Testis (tissue), 3 donors: ENCODE data around the gene CDKN2AIP. TPM values are rescaled to one million over a fixed set of nuclear protein-coding genes. Genes with fewer than 3 reads are reported as not detected.
A peak's percentile ranks its signal among the peaks of the same experiment; 100 is the strongest.

ENCODE experiments used
- DNase-seq: peaks from one replicate; pipeline ENCODE4 v3.0.0-alpha.2; 2019
- H3K27ac ChIP-seq, 2 donors: fragments of 200-600 bp; sonication (generic); one replicate each; pipeline ENCODE4 v1.5.1; 2019
- H3K27me3 ChIP-seq: fragments of 200-600 bp; sonication (generic); one replicate; pipeline ENCODE4 v1.5.1; 2019
- H3K36me3 ChIP-seq: fragments of 200-600 bp; sonication (generic); one replicate; pipeline ENCODE4 v1.5.1; 2017; ENCODE audit warnings: low read depth; ENCODE audit errors: missing control alignments
- H3K4me1 ChIP-seq: fragments of 200-600 bp; sonication (generic); one replicate; pipeline ENCODE4 v1.5.1; 2019
- H3K4me3 ChIP-seq, 2 donors: fragments of 200-600 bp; sonication (generic); one replicate each; pipeline ENCODE4 v1.5.1; 2017 to 2019
- H3K9me3 ChIP-seq: fragments of 200-600 bp; sonication (generic); one replicate; pipeline ENCODE4 v1.5.1; 2017
- POLR2A ChIP-seq: fragments of 450-650 bp; IDR thresholded peaks from one replicate; pipeline ENCODE4 v1.6.1; 2017; ENCODE audit warnings: antibody characterized with exemption, mild to moderate bottlenecking, moderate library complexity
- WGBS, 2 donors: methylation state at CpG; one replicate each; pipeline ENCODE4 v1.1.5; 2018; 5-methylcytosine and 5-hydroxymethylcytosine counted together
- intact Hi-C: fragments of 100-400 bp; cut with DNase I; formaldehyde crosslinking; loops from one replicate; pipeline ENCODE4 v1.15.1; 2023; ENCODE audit warnings: low total_unique reads
- polyA plus RNA-seq: library from polyadenylated mRNA; stranded (reverse); fragments of 350-450 nt; fragmentation: Illumina TruSeq; extraction: RNeasy Lipid Tissue Mini Kit (QIAGEN cat#74804); gene quantifications from one replicate; pipeline ENCODE4 v1.2.3, GENCODE V29; 2014; ENCODE audit warnings: low read depth, low replicate concordance; ENCODE audit not compliant: insufficient read depth
- total RNA-seq, 2 donors: library from RNA; depleted of rRNA; stranded (reverse); fragments of >200 nt; gene quantifications; one replicate each; pipeline ENCODE4 v1.2.3, GENCODE V29; 2016
- TF ChIP-seq, protein P1 (sequence below), 3 experiments: fragments of 450-650 bp in 2 of 3; fragments of 200-600 bp in 1 of 3; sonication (generic) in 1 of 3; IDR thresholded peaks; one replicate each; pipeline ENCODE4 v1.5.1; 2016 to 2019; ENCODE audit warnings: antibody characterized with exemption in 3 of 3, mild to moderate bottlenecking in 2 of 3, moderate library complexity in 1 of 3

The CDKN2AIP gene
- total and polyA plus RNA-seq, 3 donors from 2014 or later = 32.7 to 38.7 (median 37.4) TPM

DNA sequence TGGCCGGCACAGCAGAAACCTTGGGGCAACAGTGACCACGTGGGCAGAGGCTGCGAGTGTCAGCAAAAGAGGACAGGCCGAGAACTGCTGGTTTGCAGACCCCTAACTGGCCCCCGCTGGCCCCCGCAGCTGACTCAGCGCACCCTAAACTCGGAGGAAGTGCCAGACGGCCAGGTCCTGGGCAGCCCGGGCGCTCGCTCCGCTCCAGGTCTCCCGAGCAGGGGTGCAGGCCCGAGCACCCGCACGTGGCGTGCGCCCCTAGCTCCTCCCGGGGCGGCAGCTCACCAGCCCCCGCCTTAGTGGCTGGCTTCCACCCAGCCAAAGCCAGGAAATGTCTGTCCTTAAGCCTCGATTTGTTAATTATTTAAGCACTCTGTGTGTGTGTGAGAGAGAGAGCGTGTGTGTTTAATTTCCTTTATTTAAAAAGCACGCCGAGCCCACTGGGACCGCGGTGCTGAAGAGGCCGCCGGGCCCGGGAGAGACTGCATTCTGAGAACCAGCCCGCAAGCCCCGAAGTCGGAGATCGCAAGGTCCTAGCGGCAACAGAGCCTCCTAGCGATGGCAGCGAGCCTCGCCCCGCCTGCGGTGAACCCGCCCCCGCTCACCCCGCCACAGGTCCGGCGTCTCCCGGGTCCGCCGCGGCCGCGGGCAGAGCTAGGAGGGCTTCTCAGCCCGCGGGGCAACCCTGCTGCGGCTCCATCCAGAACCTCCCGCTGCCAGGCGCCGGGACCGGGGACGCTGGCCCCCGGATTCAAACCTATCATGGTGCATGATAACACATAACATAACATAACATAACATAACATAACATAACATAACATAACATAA lies 45.9 kb upstream of the CDKN2AIP start:
- Histone ChIP-seq H3K36me3 (no peaks in the 10 kb centered on the region), H3K4me3 (peak overlapping the region; percentile 46 to 52), H3K27me3 (no peaks in the 10 kb centered on the region), H3K4me1 (peaks cover 5% of the 10 kb centered on the region), H3K27ac (peak overlapping the region in 1 of 2 donors; percentile 45), H3K9me3 (no peaks in the 10 kb centered on the region)
- intact Hi-C loops = no loop called here
- TF ChIP-seq, protein P1, sequence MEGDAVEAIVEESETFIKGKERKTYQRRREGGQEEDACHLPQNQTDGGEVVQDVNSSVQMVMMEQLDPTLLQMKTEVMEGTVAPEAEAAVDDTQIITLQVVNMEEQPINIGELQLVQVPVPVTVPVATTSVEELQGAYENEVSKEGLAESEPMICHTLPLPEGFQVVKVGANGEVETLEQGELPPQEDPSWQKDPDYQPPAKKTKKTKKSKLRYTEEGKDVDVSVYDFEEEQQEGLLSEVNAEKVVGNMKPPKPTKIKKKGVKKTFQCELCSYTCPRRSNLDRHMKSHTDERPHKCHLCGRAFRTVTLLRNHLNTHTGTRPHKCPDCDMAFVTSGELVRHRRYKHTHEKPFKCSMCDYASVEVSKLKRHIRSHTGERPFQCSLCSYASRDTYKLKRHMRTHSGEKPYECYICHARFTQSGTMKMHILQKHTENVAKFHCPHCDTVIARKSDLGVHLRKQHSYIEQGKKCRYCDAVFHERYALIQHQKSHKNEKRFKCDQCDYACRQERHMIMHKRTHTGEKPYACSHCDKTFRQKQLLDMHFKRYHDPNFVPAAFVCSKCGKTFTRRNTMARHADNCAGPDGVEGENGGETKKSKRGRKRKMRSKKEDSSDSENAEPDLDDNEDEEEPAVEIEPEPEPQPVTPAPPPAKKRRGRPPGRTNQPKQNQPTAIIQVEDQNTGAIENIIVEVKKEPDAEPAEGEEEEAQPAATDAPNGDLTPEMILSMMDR (IDR thresholded peaks at IDR 0.05) = peak in 2 of 3 experiments; percentile 40 to 46
- no peak for TF ChIP-seq POLR2A
- peak; percentile 78 for DNase-seq
- 0 to 2% methylated on average over 21 to 61 of the region's 61 CpGs for WGBS, 2 donors

DNA sequence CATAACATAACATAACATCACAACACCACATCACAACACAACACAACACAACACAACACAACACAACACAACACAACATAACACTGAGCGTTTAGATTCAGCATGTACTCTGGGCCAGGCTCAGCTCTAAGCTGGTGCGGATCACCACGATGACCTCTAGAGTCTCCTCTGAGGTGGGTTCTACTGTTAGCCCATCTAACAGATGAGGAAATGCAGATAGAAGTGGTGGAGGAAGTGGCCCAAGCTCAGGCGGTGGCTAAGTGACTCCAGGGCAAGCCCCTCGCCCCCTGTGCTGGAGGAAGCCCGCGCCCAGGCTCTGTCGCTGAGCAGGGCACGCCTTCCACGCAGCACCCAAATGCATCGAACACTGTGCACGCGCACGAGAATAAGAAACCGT lies 45.3 kb upstream of the CDKN2AIP start:
- Histone ChIP-seq H3K27ac (no peak overlapping the region), H3K9me3 (no peaks in the 10 kb centered on the region), H3K4me3 (peak overlapping the region; percentile 46 to 52), H3K4me1 (peaks cover 5% of the 10 kb centered on the region), H3K27me3 (no peaks in the 10 kb centered on the region), H3K36me3 (no peaks in the 10 kb centered on the region)
- 64 to 80% methylated on average over 15 of the region's 15 CpGs for WGBS, 2 donors
- no peak for DNase-seq
- TF ChIP-seq POLR2A = no peak
- TF ChIP-seq, protein P1 (IDR thresholded peaks at IDR 0.05) = no peak
- intact Hi-C loops = no loop called here

DNA sequence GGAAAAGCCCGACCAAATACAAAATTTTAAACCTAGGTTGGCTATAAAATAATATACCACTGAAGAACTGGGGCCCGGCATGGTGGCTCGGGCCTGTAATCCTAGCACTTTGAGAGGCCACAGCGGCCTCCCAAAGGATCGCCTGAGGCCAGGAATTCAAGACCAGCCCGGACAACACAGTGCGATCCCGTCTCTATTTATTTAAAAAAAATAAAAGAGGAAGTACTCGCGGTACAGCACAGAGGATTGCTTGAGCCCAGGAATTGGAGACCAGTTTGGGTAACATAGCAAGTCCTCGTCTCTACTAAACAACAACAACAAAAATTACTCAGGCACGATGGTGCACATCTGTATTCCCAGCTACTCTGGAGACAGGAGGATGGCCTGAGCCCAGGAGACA lies 44.8 kb upstream of the CDKN2AIP start:
- Histone ChIP-seq H3K27ac (no peak overlapping the region), H3K36me3 (no peaks in the 10 kb centered on the region), H3K9me3 (no peaks in the 10 kb centered on the region), H3K4me1 (peaks cover 5% of the 10 kb centered on the region), H3K4me3 (no peak overlapping the region), H3K27me3 (no peaks in the 10 kb centered on the region)
- intact Hi-C loops = no loop called here
- no peak for DNase-seq
- WGBS, 2 donors = 37 to 63% methylated on average over 12 of the region's 12 CpGs
- no peak for TF ChIP-seq POLR2A
- TF ChIP-seq, protein P1 (IDR thresholded peaks at IDR 0.05) = no peak

DNA sequence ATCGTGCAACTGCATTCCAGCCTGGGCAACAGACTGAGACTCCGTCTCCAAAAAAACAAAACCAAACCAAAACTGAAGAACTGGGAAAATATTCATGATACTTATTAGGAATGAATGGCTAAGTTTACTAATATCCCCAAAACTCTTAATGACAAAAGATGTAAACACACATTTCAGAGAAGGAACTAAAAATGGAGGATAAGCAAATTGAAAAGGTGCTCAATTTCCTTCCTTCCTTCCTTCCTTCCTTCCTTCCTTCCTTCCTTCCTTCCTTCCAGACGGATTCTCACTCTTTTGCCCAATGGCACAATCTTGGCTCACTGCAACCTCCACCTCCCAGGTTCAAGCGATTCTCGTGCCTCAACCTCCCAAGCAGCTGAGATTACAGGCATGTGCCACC lies 44.4 kb upstream of the CDKN2AIP start:
- Histone ChIP-seq H3K4me1 (peaks cover 5% of the 10 kb centered on the region), H3K4me3 (no peak overlapping the region), H3K27me3 (no peaks in the 10 kb centered on the region), H3K27ac (no peak overlapping the region), H3K36me3 (no peaks in the 10 kb centered on the region), H3K9me3 (no peaks in the 10 kb centered on the region)
- TF ChIP-seq, protein P1 (IDR thresholded peaks at IDR 0.05) = no peak
- no peak for TF ChIP-seq POLR2A
- intact Hi-C loops = no loop called here
- no peak for DNase-seq
- 66 to 73% methylated on average over 5 of the region's 5 CpGs for WGBS, 2 donors

DNA sequence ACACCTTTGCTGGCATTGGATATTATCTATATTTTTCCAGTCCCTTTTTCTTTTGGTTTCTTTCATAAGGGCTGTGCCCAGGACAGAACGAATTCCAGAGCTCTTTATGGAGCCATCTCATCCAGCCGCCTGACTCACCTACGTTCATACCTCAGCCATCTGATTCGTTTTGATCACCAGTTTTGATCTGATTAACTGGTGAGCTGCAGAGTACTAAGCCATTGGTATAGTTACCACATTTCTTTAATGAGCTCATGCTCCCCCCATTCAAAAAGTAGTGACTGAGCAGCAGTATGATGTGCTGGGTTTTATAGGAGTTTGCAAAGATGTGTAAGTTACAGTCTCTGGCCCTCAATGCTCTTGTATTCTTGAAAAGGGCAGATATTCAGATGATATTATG lies 43.0 kb upstream of the CDKN2AIP start:
- DNase-seq = no peak
- Histone ChIP-seq H3K27me3 (no peaks in the 10 kb centered on the region), H3K27ac (no peak overlapping the region), H3K4me3 (no peak overlapping the region), H3K4me1 (peaks cover 5% of the 10 kb centered on the region), H3K9me3 (no peaks in the 10 kb centered on the region), H3K36me3 (no peaks in the 10 kb centered on the region)
- intact Hi-C loops = no loop called here
- TF ChIP-seq, protein P1 (IDR thresholded peaks at IDR 0.05) = no peak
- TF ChIP-seq POLR2A = no peak
- 90% methylated on average over 4 of the region's 4 CpGs for WGBS, 2 donors
